ENCODE results near the gene SRL. TPM values are rescaled to one million over a fixed set of nuclear protein-coding genes. Genes with fewer than 3 reads are reported as not detected.
A peak's percentile ranks its signal among the peaks of the same experiment; 100 is the strongest.

Gene SRL
- total RNA-seq, 1 experiment from 2014 or later, result 0.11 TPM

GRCh38 chr16:4283441-4283840, 41.6 kb upstream of the SRL start:
- DNase-seq (ENCODE audit: low spot score), result no peak
- CTCF ChIA-PET, result interaction anchor here (0.6 to 2.5 kb wide), 10 partner anchors 10 to 1255 kb away, joined by 3 to 21 read pairs (median 4); partner anchors contain the start of genes GLIS2 and TFAP4
- Mint-ChIP-seq H3K27ac (peak overlapping the region; percentile 16; the same call in 1 of the 2 replicates), H3K4me1 (peaks cover 21% of the 10 kb centered on the region), H3K4me3 (no peak overlapping the region), H3K27me3 (ENCODE audit: low read depth) (peaks cover 8% of the 10 kb centered on the region; the same call in 1 of the 2 replicates), H3K9me3 (peaks cover 10% of the 10 kb centered on the region), H3K36me3 (peaks cover 7% of the 10 kb centered on the region)
- TF ChIP-seq, protein P1, sequence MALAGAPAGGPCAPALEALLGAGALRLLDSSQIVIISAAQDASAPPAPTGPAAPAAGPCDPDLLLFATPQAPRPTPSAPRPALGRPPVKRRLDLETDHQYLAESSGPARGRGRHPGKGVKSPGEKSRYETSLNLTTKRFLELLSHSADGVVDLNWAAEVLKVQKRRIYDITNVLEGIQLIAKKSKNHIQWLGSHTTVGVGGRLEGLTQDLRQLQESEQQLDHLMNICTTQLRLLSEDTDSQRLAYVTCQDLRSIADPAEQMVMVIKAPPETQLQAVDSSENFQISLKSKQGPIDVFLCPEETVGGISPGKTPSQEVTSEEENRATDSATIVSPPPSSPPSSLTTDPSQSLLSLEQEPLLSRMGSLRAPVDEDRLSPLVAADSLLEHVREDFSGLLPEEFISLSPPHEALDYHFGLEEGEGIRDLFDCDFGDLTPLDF (CRISPR knock-in tag; IDR thresholded peaks at IDR 0.05), result no peak
- TF ChIP-seq, protein P2, sequence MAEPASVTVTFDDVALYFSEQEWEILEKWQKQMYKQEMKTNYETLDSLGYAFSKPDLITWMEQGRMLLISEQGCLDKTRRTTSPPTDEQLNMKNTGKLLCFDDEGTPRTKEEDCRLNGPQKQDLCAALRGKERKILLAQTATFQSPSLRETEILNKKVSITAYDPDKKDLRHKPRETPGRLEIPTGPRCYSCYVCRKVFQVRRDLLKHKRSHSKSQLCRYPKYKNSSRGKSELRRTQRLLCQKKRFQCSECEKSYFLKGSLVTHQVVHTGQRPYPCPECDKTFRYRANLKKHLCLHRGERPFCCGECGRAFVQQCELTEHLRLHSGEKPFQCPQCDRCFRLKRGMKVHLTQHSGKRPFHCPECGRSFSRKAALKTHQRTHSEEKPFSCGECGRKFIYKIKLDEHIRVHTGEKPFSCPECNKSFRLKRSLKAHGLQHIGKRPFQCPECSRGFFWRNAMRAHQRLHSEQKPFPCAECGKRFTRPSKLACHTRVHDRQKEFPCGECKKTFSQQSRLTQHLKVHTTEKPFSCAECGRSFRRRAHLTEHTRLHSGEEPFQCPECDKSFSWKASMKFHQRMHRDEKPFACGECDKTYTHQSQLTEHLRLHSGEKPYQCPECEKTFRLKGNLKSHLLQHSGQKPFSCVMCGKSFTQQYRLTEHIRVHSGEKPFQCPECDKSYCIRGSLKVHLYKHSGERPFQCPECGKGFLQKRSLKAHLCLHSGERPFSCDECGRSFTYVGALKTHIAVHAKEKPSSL (CRISPR knock-in tag; conservative IDR thresholded peaks at IDR 0.05), result no peak
- TF ChIP-seq ZNF416 (CRISPR knock-in tag; IDR thresholded peaks at IDR 0.05) (no peak), KAT7 (CRISPR knock-in tag; IDR thresholded peaks at IDR 0.05; ENCODE audit: borderline replicate concordance) (no peak), SP1 (CRISPR knock-in tag; conservative IDR thresholded peaks at IDR 0.05) (no peak), FOXJ3 (CRISPR knock-in tag; IDR thresholded peaks at IDR 0.05; ENCODE audit: borderline replicate concordance) (no peak), ATF2 (CRISPR knock-in tag; IDR thresholded peaks at IDR 0.05; ENCODE audit: borderline replicate concordance, low read depth) (no peak), PRRX2 (CRISPR knock-in tag; IDR thresholded peaks at IDR 0.05) (no peak), ZNF317 (CRISPR knock-in tag; IDR thresholded peaks at IDR 0.05; ENCODE audit: borderline replicate concordance, low read depth) (no peak)
- TF ChIP-seq, protein P3, sequence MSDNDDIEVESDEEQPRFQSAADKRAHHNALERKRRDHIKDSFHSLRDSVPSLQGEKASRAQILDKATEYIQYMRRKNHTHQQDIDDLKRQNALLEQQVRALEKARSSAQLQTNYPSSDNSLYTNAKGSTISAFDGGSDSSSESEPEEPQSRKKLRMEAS (CRISPR knock-in tag; IDR thresholded peaks at IDR 0.05), result no peak
- TF ChIP-seq, protein P4, sequence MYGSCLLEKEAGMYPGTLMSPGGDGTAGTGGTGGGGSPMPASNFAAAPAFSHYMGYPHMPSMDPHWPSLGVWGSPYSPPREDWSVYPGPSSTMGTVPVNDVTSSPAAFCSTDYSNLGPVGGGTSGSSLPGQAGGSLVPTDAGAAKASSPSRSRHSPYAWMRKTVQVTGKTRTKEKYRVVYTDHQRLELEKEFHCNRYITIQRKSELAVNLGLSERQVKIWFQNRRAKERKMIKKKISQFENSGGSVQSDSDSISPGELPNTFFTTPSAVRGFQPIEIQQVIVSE (CRISPR knock-in tag; IDR thresholded peaks at IDR 0.05; ENCODE audit: borderline replicate concordance), result no peak
- TF ChIP-seq, protein P5, sequence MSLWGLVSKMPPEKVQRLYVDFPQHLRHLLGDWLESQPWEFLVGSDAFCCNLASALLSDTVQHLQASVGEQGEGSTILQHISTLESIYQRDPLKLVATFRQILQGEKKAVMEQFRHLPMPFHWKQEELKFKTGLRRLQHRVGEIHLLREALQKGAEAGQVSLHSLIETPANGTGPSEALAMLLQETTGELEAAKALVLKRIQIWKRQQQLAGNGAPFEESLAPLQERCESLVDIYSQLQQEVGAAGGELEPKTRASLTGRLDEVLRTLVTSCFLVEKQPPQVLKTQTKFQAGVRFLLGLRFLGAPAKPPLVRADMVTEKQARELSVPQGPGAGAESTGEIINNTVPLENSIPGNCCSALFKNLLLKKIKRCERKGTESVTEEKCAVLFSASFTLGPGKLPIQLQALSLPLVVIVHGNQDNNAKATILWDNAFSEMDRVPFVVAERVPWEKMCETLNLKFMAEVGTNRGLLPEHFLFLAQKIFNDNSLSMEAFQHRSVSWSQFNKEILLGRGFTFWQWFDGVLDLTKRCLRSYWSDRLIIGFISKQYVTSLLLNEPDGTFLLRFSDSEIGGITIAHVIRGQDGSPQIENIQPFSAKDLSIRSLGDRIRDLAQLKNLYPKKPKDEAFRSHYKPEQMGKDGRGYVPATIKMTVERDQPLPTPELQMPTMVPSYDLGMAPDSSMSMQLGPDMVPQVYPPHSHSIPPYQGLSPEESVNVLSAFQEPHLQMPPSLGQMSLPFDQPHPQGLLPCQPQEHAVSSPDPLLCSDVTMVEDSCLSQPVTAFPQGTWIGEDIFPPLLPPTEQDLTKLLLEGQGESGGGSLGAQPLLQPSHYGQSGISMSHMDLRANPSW (CRISPR knock-in tag; conservative IDR thresholded peaks at IDR 0.05; ENCODE audit: low read depth), result no peak
- TF ChIP-seq, protein P6, sequence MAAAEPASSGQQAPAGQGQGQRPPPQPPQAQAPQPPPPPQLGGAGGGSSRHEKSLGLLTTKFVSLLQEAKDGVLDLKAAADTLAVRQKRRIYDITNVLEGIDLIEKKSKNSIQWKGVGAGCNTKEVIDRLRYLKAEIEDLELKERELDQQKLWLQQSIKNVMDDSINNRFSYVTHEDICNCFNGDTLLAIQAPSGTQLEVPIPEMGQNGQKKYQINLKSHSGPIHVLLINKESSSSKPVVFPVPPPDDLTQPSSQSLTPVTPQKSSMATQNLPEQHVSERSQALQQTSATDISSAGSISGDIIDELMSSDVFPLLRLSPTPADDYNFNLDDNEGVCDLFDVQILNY (CRISPR knock-in tag; IDR thresholded peaks at IDR 0.05), result no peak
- POLR2A ChIA-PET, result interaction anchor here (0.6 kb wide), 1 partner anchor 94 kb away, joined by 3 read pairs; no protein-coding TSS in a partner anchor
- no peak for ATAC-seq

DNA sequence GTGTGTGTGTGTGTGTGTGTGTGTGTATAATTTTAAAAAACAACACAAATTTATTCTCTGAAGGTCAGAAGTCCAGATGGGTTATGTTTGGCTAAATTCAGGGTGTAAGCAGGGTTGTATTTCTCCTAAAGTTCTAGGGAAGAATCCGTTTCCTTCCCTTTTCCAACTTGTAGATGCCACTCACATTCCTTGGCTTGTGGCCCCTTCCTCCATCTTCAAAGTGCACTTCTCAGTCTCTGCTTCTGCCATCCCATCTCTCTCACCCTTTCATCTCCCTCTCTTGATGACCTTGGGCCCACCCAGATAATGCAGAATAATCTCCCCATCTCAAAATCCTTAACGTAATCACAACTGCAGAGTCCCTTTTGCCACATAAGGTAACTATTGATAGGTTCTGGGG, 38.7 kb upstream of the SRL start:
- ChIA-PET CTCF (no interaction called here), POLR2A (no interaction called here)
- H3K4me3 Mint-ChIP-seq, result no peak overlapping the region
- H3K27me3 Mint-ChIP-seq (ENCODE audit: low read depth), result peaks cover 8% of the 10 kb centered on the region; the same call in 1 of the 2 replicates
- H3K27ac Mint-ChIP-seq, result no peak overlapping the region
- no peak for DNase-seq (ENCODE audit: low spot score)
- peaks cover 10% of the 10 kb centered on the region for H3K9me3 Mint-ChIP-seq
- no peak for ATAC-seq
- peaks cover 7% of the 10 kb centered on the region for H3K36me3 Mint-ChIP-seq
- peaks cover 10% of the 10 kb centered on the region for H3K4me1 Mint-ChIP-seq
- no peak for TF ChIP-seq TP53 (CRISPR knock-in tag; IDR thresholded peaks at IDR 0.05)
